Kidney glomerular epithelial cell (primary cell): ENCODE results near the gene TMEM255B.

Source experiments
- DNase-seq: peaks from one replicate; lab custom pipeline; 2025; lab: John Stamatoyannopoulos, UW

Gene TMEM255B

GRCh38 chr13:113862191-113862930 lies 103.3 kb downstream of the TMEM255B start:
- no peak for DNase-seq

GRCh38 chr13:113862931-113863523 lies 104.0 kb downstream of the TMEM255B start:
- no peak for DNase-seq

- no peak for DNase-seq
Measured at GRCh38 chr13:113863524-113864272, 104.7 kb downstream of the TMEM255B start, which contains the start of gene GAS6. Gene GAS6, minus strand, starts transcription at chr13:113864076. Its CDS starts 156 bp downstream, at chr13:113863920.

GRCh38 chr13:113864273-113864890 lies 105.4 kb downstream of the TMEM255B start:
- no peak for DNase-seq

- no peak for DNase-seq
Measured at GRCh38 chr13:113865427-113865826, 106.4 kb downstream of the TMEM255B start.
